HCT116 (cell line): ENCODE results near the gene LCP1. TPM values are rescaled to one million over a fixed set of nuclear protein-coding genes. Genes with fewer than 3 reads are reported as not detected.

ENCODE experiments used
- ATAC-seq: fragments of 200-7000 bp; cut with Tn5 transposase; 2 replicates; pipeline ENCODE4 v1.9.1; 2020; ENCODE audit warnings: mild to moderate bottlenecking, moderate library complexity
- BruUV-seq: library from RNA; stranded (reverse); fragments of 400-500 nt; replicated peaks from 2 replicates; lab custom pipeline; 2021; lab: Mats Ljungman, UMichigan
- CTCF ChIA-PET: fragments of 300-600 bp; sonication (Branson Sonifier 250); formaldehyde crosslinking; loops from one replicate; lab custom pipeline; 2021; ENCODE audit warnings: antibody characterized with exemption; lab: Charles Lee
- POLR2A ChIA-PET: fragments of 300-600, 350-600 bp; sonication (Branson Sonifier 250); formaldehyde crosslinking; loops from one replicate; lab custom pipeline; 2021; ENCODE audit warnings: antibody characterized with exemption; lab: Charles Lee
- RAD21 ChIA-PET, 2 experiments: fragments of 300-600 bp; sonication (Branson Sonifier 250); formaldehyde crosslinking; loops; one replicate each; lab custom pipeline; 2023; ENCODE audit warnings: low total read pairs in 2 of 2; ENCODE audit not compliant: uncharacterized antibody in 2 of 2, unreplicated experiment in 2 of 2, low non-redundant PET in 1 of 2; lab: Charles Lee
- DNase-seq: peaks from one replicate; pipeline ENCODE4 v3.0.0-alpha.2; 2010; ENCODE audit warnings: low read depth, low spot score
- H2AFZ ChIP-seq: fragments of 200-600 bp; shearing (Covaris generic), sonication (generic); 2 replicates; pipeline ENCODE4 v1.6.1; 2017; ENCODE audit warnings: low read depth, mixed run types, mixed read lengths, antibody characterized with exemption, low read length; ENCODE audit not compliant: poor library complexity, severe bottlenecking
- H3K27ac ChIP-seq: 2 replicates; pipeline ENCODE4 v1.5.1; 2012; ENCODE audit warnings: low read depth, low read length
- H3K27me3 ChIP-seq: fragments of 200-600 bp; sonication (generic); 2 replicates; pipeline ENCODE4 v1.6.1; 2016; ENCODE audit warnings: mixed run types, low read length, mixed read lengths; ENCODE audit not compliant: insufficient read depth
- H3K36me3 ChIP-seq, 2 experiments: fragments of 200-500 bp in 1 of 2; fragments of 200-600 bp in 1 of 2; sonication (Bioruptor generic) in 1 of 2; sonication (generic) in 1 of 2; 2 replicates each; pipeline versions ENCODE4 v1.5.1 to v1.6.1; 2014 to 2016; ENCODE audit warnings: low read length in 2 of 2, inconsistent platforms in 1 of 2, mixed read lengths in 1 of 2, mixed run types in 1 of 2; ENCODE audit not compliant: insufficient read depth in 2 of 2, control insufficient read depth in 1 of 2
- H3K4me1 ChIP-seq, 2 experiments: fragments of 200-600 bp in 1 of 2; sonication (generic) in 1 of 2; 2 replicates each; pipeline versions ENCODE4 v1.5.1 to v1.6.1; 2012 to 2017; ENCODE audit warnings: low read length in 2 of 2, inconsistent platforms in 1 of 2, mild to moderate bottlenecking in 1 of 2, mixed read lengths in 1 of 2, mixed run types in 1 of 2, moderate library complexity in 1 of 2; ENCODE audit not compliant: insufficient read depth in 2 of 2, control insufficient read depth in 1 of 2
- H3K4me2 ChIP-seq: fragments of 200-600 bp; sonication (generic); 2 replicates; pipeline ENCODE4 v1.6.1; 2017; ENCODE audit warnings: mixed run types, low read length, mixed read lengths
- H3K4me3 ChIP-seq, 2 experiments: fragments of 200-600 bp in 1 of 2; sonication (generic) in 1 of 2; replicated peaks in 1 of 2; 2 replicates each; pipeline ENCODE4 v1.5.1; 2011 to 2016; ENCODE audit warnings: low read length in 2 of 2, control low read depth in 1 of 2, low read depth in 1 of 2, mild to moderate bottlenecking in 1 of 2, mixed read lengths in 1 of 2, mixed run types in 1 of 2
- H3K79me2 ChIP-seq: fragments of 200-600 bp; sonication (generic); 2 replicates; pipeline ENCODE4 v1.6.1; 2017; ENCODE audit warnings: mild to moderate bottlenecking, mixed run types, low read length, moderate library complexity, mixed read lengths; ENCODE audit not compliant: insufficient read depth
- H3K9ac ChIP-seq: fragments of 200-600 bp; sonication (generic); 2 replicates; pipeline ENCODE4 v1.6.1; 2016; ENCODE audit warnings: low read length, mixed read lengths
- H3K9me2 ChIP-seq: fragments of 200-600 bp; sonication (generic), shearing (Covaris generic); 2 replicates; pipeline ENCODE4 v1.6.1; 2017; ENCODE audit warnings: mixed run types, mild to moderate bottlenecking, moderate library complexity; ENCODE audit not compliant: insufficient read depth
- H3K9me3 ChIP-seq, 2 experiments: fragments of 200-500 bp in 1 of 2; fragments of 200-600 bp in 1 of 2; sonication (Bioruptor generic) in 1 of 2; sonication (generic) in 1 of 2; 2 replicates each; pipeline ENCODE4 v1.6.1; 2014 to 2017; ENCODE audit warnings: low read length in 2 of 2, mixed read lengths in 2 of 2, inconsistent platforms in 1 of 2, low read depth in 1 of 2, mild to moderate bottlenecking in 1 of 2, mixed run types in 1 of 2, moderate library complexity in 1 of 2; ENCODE audit not compliant: control insufficient read depth in 1 of 2, insufficient read depth in 1 of 2
- H4K20me1 ChIP-seq: fragments of 200-600 bp; sonication (generic), shearing (Covaris generic); 2 replicates; pipeline ENCODE4 v1.6.1; 2017; ENCODE audit warnings: mixed run types, mild to moderate bottlenecking, moderate library complexity; ENCODE audit not compliant: insufficient read depth
- CEBPB ChIP-seq: IDR thresholded peaks from 2 replicates; pipeline ENCODE4 v1.6.1; 2012; ENCODE audit warnings: low read depth
- EGR1 ChIP-seq: IDR thresholded peaks from 2 replicates; pipeline ENCODE4 v1.6.1; 2012; ENCODE audit warnings: low read depth
- ELF1 ChIP-seq: IDR thresholded peaks from 2 replicates; pipeline ENCODE4 v1.6.1; 2012; ENCODE audit warnings: low read depth, borderline replicate concordance
- EZH2 ChIP-seq: fragments of 200-600 bp; sonication (generic); IDR thresholded peaks from 2 replicates; pipeline ENCODE4 v1.6.1; 2017; ENCODE audit warnings: antibody characterized with exemption, mixed run types
- FOSL1 ChIP-seq: IDR thresholded peaks from 2 replicates; pipeline ENCODE4 v1.6.1; 2012; ENCODE audit warnings: low read depth
- JUND ChIP-seq: IDR thresholded peaks from 2 replicates; pipeline ENCODE4 v1.6.1; 2012
- MAX ChIP-seq: IDR thresholded peaks from 2 replicates; pipeline ENCODE4 v1.6.1; 2012
- POLR2A ChIP-seq: IDR thresholded peaks from 2 replicates; pipeline ENCODE4 v1.7.0; 2011; ENCODE audit warnings: borderline replicate concordance; ENCODE audit not compliant: insufficient read depth, insufficient read length; ENCODE audit errors: extremely low read depth
- RAD21 ChIP-seq: IDR thresholded peaks from 2 replicates; pipeline ENCODE4 v1.6.1; 2012; ENCODE audit warnings: low read depth, mild to moderate bottlenecking
- REST ChIP-seq: IDR thresholded peaks from 2 replicates; pipeline ENCODE4 v1.6.1; 2012; ENCODE audit warnings: low read depth
- SIN3A ChIP-seq: IDR thresholded peaks from 2 replicates; pipeline ENCODE4 v1.6.1; 2012; ENCODE audit warnings: low read depth
- SP1 ChIP-seq: IDR thresholded peaks from 2 replicates; pipeline ENCODE4 v1.6.1; 2012; ENCODE audit warnings: low read depth
- SRF ChIP-seq: IDR thresholded peaks from 2 replicates; pipeline ENCODE4 v1.6.1; 2012; ENCODE audit warnings: low read depth
- ZFX ChIP-seq: fragments of 450-650 bp; IDR thresholded peaks from 2 replicates; pipeline ENCODE4 v1.6.1; 2017
- ZNF274 ChIP-seq: fragments of 200-500 bp; sonication (Bioruptor generic); IDR thresholded peaks from 2 replicates; pipeline ENCODE4 v1.6.1; 2014; ENCODE audit warnings: mild to moderate bottlenecking, low read depth, low read length, inconsistent platforms
- intact Hi-C: fragments of 100-400 bp; cut with micrococcal nuclease; formaldehyde crosslinking; loops from 2 replicates; pipeline ENCODE4 v1.10.0; 2022
- total RNA-seq: library from RNA; stranded (reverse); gene quantifications from one replicate; pipeline ENCODE4 v1.2.1, GENCODE V29; 2021; ENCODE audit not compliant: unreplicated experiment
- TF ChIP-seq, protein P1 (sequence below), 3 experiments: fragments of 200-600 bp in 1 of 3; sonication (generic) in 1 of 3; IDR thresholded peaks in 2 of 3; conservative IDR thresholded peaks in 1 of 3; 2 replicates each; pipeline ENCODE4 v1.5.1; 2012 to 2017; ENCODE audit warnings: low read depth in 2 of 3, low read length in 2 of 3, antibody characterized with exemption in 1 of 3, borderline replicate concordance in 1 of 3, control low read depth in 1 of 3, mild to moderate bottlenecking in 1 of 3, mixed read lengths in 1 of 3, mixed run types in 1 of 3, moderate library complexity in 1 of 3; ENCODE audit not compliant: insufficient read depth in 1 of 3
- TF ChIP-seq, protein P2 (sequence below): IDR thresholded peaks from 2 replicates; pipeline ENCODE4 v1.6.1; 2012

Gene LCP1
- total RNA-seq, 1 experiment from 2014 or later = 2.2 TPM

DNA sequence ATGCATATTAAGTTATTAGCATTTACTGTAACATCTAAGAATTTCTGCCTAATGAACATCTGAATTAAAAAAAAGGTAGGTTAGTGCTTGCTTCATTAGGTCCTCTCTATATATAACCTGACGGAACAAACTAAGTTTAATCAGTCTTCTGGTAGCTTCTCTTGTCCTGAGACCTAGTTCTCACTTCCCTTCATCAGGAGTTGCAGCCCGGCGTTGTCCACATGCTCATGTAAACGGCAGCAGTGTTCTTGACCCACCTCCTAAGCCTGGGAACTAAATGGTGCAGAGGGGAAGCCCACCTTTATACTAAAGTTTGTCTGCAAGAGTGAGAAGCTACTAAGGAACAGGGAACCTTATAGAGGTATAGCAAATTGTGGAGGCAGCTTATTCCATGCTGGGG lies 45.3 kb downstream of the LCP1 start:
- H3K9ac ChIP-seq = no peak overlapping the region
- ChIA-PET RAD21 (no interaction called here), CTCF (no interaction called here)

More for the DNA sequence above, 45.3 kb downstream of the LCP1 start:
- Histone ChIP-seq H3K27ac (no peak overlapping the region), H3K27me3 (peaks cover 10% of the 10 kb centered on the region), H3K9me3 (no peaks in the 10 kb centered on the region), H3K4me2 (no peak overlapping the region), H3K36me3 (no peaks in the 10 kb centered on the region), H3K9me2 (no peaks in the 10 kb centered on the region), H4K20me1 (no peaks in the 10 kb centered on the region), H2AFZ (no peak overlapping the region), H3K4me1 (peaks cover 16 to 18% of the 10 kb centered on the region in 2 experiments), H3K79me2 (no peaks in the 10 kb centered on the region), H3K4me3 (no peak overlapping the region)
- no peak for ATAC-seq
- POLR2A ChIA-PET = interaction anchor here (1.2 kb wide), 1 partner anchor 10 kb away, joined by 3 read pairs; no protein-coding TSS in a partner anchor
- intact Hi-C loops = no loop called here
- TF ChIP-seq JUND (no peak), ZNF274 (no peak), ZFX (no peak), SP1 (no peak), CEBPB (no peak), EGR1 (no peak), ELF1 (no peak), SRF (no peak), REST (no peak), SIN3A (no peak), MAX (no peak), FOSL1 (no peak), RAD21 (no peak), POLR2A (no peak), EZH2 (no peak)
- TF ChIP-seq, protein P1, sequence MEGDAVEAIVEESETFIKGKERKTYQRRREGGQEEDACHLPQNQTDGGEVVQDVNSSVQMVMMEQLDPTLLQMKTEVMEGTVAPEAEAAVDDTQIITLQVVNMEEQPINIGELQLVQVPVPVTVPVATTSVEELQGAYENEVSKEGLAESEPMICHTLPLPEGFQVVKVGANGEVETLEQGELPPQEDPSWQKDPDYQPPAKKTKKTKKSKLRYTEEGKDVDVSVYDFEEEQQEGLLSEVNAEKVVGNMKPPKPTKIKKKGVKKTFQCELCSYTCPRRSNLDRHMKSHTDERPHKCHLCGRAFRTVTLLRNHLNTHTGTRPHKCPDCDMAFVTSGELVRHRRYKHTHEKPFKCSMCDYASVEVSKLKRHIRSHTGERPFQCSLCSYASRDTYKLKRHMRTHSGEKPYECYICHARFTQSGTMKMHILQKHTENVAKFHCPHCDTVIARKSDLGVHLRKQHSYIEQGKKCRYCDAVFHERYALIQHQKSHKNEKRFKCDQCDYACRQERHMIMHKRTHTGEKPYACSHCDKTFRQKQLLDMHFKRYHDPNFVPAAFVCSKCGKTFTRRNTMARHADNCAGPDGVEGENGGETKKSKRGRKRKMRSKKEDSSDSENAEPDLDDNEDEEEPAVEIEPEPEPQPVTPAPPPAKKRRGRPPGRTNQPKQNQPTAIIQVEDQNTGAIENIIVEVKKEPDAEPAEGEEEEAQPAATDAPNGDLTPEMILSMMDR (IDR thresholded peaks at IDR 0.05 in 2 of 3, conservative IDR thresholded peaks at IDR 0.05 in 1 of 3; ENCODE audit: borderline replicate concordance in 1 of 3, insufficient read depth in 1 of 3, low read depth in 2 of 3, low read length in 2 of 3) = no peak
- TF ChIP-seq, protein P2, sequence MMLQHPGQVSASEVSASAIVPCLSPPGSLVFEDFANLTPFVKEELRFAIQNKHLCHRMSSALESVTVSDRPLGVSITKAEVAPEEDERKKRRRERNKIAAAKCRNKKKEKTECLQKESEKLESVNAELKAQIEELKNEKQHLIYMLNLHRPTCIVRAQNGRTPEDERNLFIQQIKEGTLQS = no peak
- DNase-seq = no peak
- BruUV-seq = no TSS peak
